Esophagus squamous epithelium (tissue), 4 donors: ENCODE results near the gene WDR49.

Source experiments
- CTCF ChIP-seq, 6 experiments: fragments of 450-650 bp in 4 of 6; fragments of 200-600 bp in 2 of 6; sonication (generic) in 2 of 6; IDR thresholded peaks; one replicate each; pipeline ENCODE4 v1.5.1; 2016 to 2019; ENCODE audit warnings: antibody characterized with exemption in 6 of 6, mild to moderate bottlenecking in 4 of 6, moderate library complexity in 4 of 6
- POLR2A ChIP-seq, 4 donors: fragments of 450-650 bp; IDR thresholded peaks; one replicate each; pipeline ENCODE4 v1.6.1; 2017; ENCODE audit warnings: antibody characterized with exemption in 4 of 4, mild to moderate bottlenecking in 4 of 4, moderate library complexity in 3 of 4

GRCh38 chr3:167700046-167700445 lies 46.3 kb upstream of the WDR49 start:
- TF ChIP-seq POLR2A (IDR thresholded peaks at IDR 0.05) (no peak), CTCF (IDR thresholded peaks at IDR 0.05) (no peak)
